ENCODE measurements around the gene KSR1. TPM values are rescaled to one million over a fixed set of nuclear protein-coding genes. Genes with fewer than 3 reads are reported as not detected.
"Not testable (repeated sequence)": the region's sequence is repeated elsewhere in the genome, so short reads cannot be mapped to it uniquely, and the experiment has no call there.

Gene KSR1
- total RNA-seq, 4 donors from 2014 or later: 26.6 to 64.4 (median 42.2) TPM

DNA sequence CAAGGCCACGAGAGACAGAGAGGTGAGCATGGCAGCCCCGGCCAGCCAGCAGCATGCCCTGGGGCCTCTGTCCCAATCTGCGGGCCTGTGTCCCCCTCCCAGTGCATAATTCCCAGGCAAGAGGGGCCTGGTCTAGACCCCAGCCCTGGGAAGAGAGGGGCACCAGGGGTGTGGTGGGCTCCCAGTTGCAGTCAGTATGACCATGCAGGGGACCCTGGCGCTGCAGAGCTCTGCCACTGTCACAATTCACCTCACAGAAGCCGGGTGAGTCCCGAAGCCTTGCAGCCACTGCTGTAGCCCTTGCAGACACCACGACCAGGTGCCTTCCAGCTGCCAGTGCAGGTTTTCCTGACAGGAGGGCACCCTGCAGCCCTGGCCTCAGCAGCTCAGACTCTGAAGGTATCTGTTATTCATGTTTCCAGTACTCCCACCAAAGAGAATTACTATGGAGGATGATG lies 25.8 kb upstream of the KSR1 start:
- no peak overlapping the region for H3K4me3 ChIP-seq
- TF ChIP-seq POLR2A (IDR thresholded peaks at IDR 0.05) (no peak), CTCF (IDR thresholded peaks at IDR 0.05) (no peak)
- H3K27ac ChIP-seq: no peak overlapping the region
- H3K4me1 ChIP-seq: no peaks in the 10 kb centered on the region
- DNase-seq: no peak
- no peaks in the 10 kb centered on the region for H3K27me3 ChIP-seq
- no peaks in the 10 kb centered on the region for H3K36me3 ChIP-seq
- H3K9me3 ChIP-seq: no peaks in the 10 kb centered on the region

DNA sequence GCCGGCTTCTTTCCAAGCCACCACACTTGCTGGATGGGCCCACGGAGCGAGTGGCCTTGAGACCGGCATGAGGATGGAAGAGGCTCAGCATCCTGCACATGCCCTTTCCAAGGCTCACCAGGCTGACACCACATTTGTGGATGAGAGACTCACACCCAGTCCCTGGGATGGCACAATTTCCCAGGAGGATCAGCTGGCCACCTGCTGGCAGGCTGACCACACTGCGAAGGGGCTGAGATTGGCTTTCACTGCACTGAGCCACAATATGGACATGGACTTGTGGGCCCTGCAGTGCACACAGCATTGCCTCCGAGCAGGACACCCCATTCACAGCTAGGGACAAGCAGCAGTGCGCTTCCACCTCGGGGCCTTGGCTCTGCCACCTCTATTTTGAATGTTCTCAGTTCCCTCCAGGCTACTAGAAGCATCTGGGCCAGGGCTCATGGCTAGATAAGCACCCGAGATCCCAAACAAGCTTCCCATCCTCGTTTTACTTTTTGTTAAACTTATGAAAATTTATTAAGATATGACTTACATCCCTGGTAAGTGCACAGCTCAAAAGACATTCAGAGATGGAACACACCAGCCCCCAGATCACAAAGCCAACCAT lies 25.3 kb upstream of the KSR1 start:
- peak in 4 of 6 experiments; percentile 21 to 54 (median 46) for TF ChIP-seq CTCF (IDR thresholded peaks at IDR 0.05)
- no peak for TF ChIP-seq POLR2A (IDR thresholded peaks at IDR 0.05)
- no peaks in the 10 kb centered on the region for H3K27me3 ChIP-seq
- DNase-seq: peak in 1 of 3 donors; percentile 57

DNA sequence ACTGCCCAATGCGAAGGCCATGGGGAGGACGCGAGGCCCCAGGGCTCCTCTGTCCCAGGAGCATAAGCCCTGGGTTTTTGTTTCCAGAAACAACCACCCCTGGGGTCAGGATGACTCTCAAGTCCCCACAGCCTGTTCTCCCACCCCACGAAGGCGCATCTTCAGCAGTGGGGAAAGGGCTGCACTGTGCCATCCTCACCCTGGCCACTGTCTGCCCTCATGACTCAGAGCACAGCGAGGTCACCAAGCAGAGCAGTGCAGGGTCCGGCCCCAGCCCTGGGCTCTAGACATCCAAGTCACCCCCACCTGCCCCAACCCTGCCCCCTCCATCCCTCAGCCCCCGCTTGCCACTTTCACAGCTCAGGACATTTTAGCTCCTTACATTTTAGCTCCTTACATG lies 22.7 kb upstream of the KSR1 start:
- TF ChIP-seq POLR2A (IDR thresholded peaks at IDR 0.05) (no peak), CTCF (IDR thresholded peaks at IDR 0.05) (no peak)
- no peaks in the 10 kb centered on the region for H3K36me3 ChIP-seq
- H3K9me3 ChIP-seq: no peaks in the 10 kb centered on the region
- no peak for DNase-seq
- no peaks in the 10 kb centered on the region for H3K27me3 ChIP-seq
- no peak overlapping the region for H3K27ac ChIP-seq
- no peaks in the 10 kb centered on the region for H3K4me1 ChIP-seq
- H3K4me3 ChIP-seq: no peak overlapping the region

More for the DNA sequence above, 25.3 kb upstream of the KSR1 start:
- Histone ChIP-seq H3K36me3 (no peaks in the 10 kb centered on the region), H3K27ac (no peak overlapping the region), H3K4me1 (no peaks in the 10 kb centered on the region), H3K9me3 (no peaks in the 10 kb centered on the region), H3K4me3 (no peak overlapping the region)

- H3K4me1 ChIP-seq, H3K9me3 ChIP-seq, H3K27me3 ChIP-seq, H3K27ac ChIP-seq, H3K36me3 ChIP-seq, DNase-seq, H3K4me3 ChIP-seq: not testable (repeated sequence)
Observed at GRCh38 chr17:27435431-27436070, 20.7 kb upstream of the KSR1 start.

GRCh38 chr17:27438348-27438998 lies 17.8 kb upstream of the KSR1 start:
- no peak for DNase-seq
- TF ChIP-seq POLR2A (IDR thresholded peaks at IDR 0.05): no peak
- H3K4me3 ChIP-seq: no peak overlapping the region
- no peaks in the 10 kb centered on the region for H3K9me3 ChIP-seq
- H3K27ac ChIP-seq: no peak overlapping the region
- H3K36me3 ChIP-seq: no peaks in the 10 kb centered on the region
- H3K27me3 ChIP-seq: no peaks in the 10 kb centered on the region
- no peaks in the 10 kb centered on the region for H3K4me1 ChIP-seq

DNA sequence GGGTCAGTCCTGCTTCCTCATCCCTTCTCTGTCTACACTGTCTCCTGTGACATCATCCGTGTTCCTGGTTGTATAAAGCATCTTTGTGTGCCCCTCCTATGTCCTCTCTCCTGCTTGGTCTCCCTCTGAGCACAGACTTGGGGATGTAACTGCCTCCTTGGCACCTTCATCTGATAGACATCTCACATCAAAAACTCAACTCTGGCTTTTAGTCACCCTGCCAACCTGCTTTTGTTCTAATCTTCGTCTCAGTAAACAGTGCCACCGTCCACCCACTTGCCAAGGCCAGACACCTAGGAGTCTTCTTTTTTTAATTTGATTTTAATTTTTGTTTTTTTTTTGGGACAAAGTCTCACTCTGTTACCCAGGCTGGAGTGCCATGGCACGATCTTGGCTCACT lies 16.9 kb upstream of the KSR1 start:
- Histone ChIP-seq H3K36me3 (no peaks in the 10 kb centered on the region), H3K4me1 (no peaks in the 10 kb centered on the region), H3K27ac (no peak overlapping the region), H3K4me3 (no peak overlapping the region), H3K9me3 (no peaks in the 10 kb centered on the region), H3K27me3 (no peaks in the 10 kb centered on the region)
- TF ChIP-seq CTCF (IDR thresholded peaks at IDR 0.05) (no peak), POLR2A (IDR thresholded peaks at IDR 0.05) (no peak)
- no peak for DNase-seq

Data from Peyer's patch (tissue), 4 donors.